GM19395 (cell line): ENCODE data around the gene KMO.

Experiments used
- ATAC-seq: cut with Tn5 transposase; IDR thresholded peaks from one replicate; pipeline ENCODE4 v1.9.1; 2021; ENCODE audit warnings: mild to moderate bottlenecking, moderate library complexity; ENCODE audit not compliant: unreplicated experiment

KMO gene

GRCh38 chr1:241591736-241592135 lies 59.6 kb downstream of the KMO start:
- no peak for ATAC-seq

- ATAC-seq, result peak; percentile 74
Measured at GRCh38 chr1:241592273-241592958, 60.2 kb downstream of the KMO start.

GRCh38 chr1:241593186-241593585 lies 61.0 kb downstream of the KMO start:
- ATAC-seq, result no peak

GRCh38 chr1:241596633-241597032 lies 64.5 kb downstream of the KMO start:
- ATAC-seq, result no peak

GRCh38 chr1:241598249-241598648 lies 66.1 kb downstream of the KMO start:
- no peak for ATAC-seq

GRCh38 chr1:241600496-241600901 lies 68.3 kb downstream of the KMO start:
- ATAC-seq, result peak; percentile 91

- no peak for ATAC-seq
Measured at GRCh38 chr1:241603731-241604245, 71.6 kb downstream of the KMO start.

- no peak for ATAC-seq
Measured at GRCh38 chr1:241605146-241605805, 73.1 kb downstream of the KMO start.

- ATAC-seq, result no peak
Measured at GRCh38 chr1:241606544-241606943, 74.4 kb downstream of the KMO start.

- no peak for ATAC-seq
Measured at GRCh38 chr1:241607497-241607896, 75.3 kb downstream of the KMO start.

- ATAC-seq, result no peak
Measured at GRCh38 chr1:241608379-241609033, 76.3 kb downstream of the KMO start.

GRCh38 chr1:241610056-241610815 lies 78.1 kb downstream of the KMO start:
- ATAC-seq, result no peak

- peak; percentile 91 for ATAC-seq
Measured at GRCh38 chr1:241611063-241611462, 78.9 kb downstream of the KMO start.

- no peak for ATAC-seq
Measured at GRCh38 chr1:241611736-241612135, 79.6 kb downstream of the KMO start.

- ATAC-seq, result no peak
Measured at GRCh38 chr1:241612533-241613477, 80.6 kb downstream of the KMO start.

GRCh38 chr1:241614144-241614543 lies 82.0 kb downstream of the KMO start:
- ATAC-seq, result no peak

- ATAC-seq, result no peak
Measured at GRCh38 chr1:241614572-241614971, 82.4 kb downstream of the KMO start.

GRCh38 chr1:241615043-241615974 lies 83.1 kb downstream of the KMO start:
- ATAC-seq, result no peak

- ATAC-seq, result no peak
Measured at GRCh38 chr1:241617426-241617825, 85.2 kb downstream of the KMO start.
